Vagina (tissue), 2 donors: ENCODE measurements around the gene PRDM16. TPM values are rescaled to one million over a fixed set of nuclear protein-coding genes. Genes with fewer than 3 reads are reported as not detected.

Experiments
- DNase-seq, 2 donors: peaks; one replicate each; pipeline ENCODE4 v3.0.0-alpha.2; 2017; ENCODE audit errors: extremely low spot score in 2 of 2
- H3K27ac ChIP-seq: fragments of 200-600 bp; sonication (generic); one replicate; pipeline ENCODE4 v1.5.1; 2019
- H3K27me3 ChIP-seq: fragments of 200-600 bp; sonication (generic); one replicate; pipeline ENCODE4 v1.5.1; 2019
- H3K36me3 ChIP-seq, 2 donors: fragments of 200-600 bp; sonication (generic); one replicate each; pipeline ENCODE4 v1.5.1; 2017 to 2019
- H3K4me1 ChIP-seq: fragments of 200-600 bp; sonication (generic); one replicate; pipeline ENCODE4 v1.5.1; 2019
- H3K4me3 ChIP-seq, 2 donors: fragments of 200-600 bp; sonication (generic); 1 replicate in 1 of 2; 2 replicates in 1 of 2; pipeline ENCODE4 v1.5.1; 2016 to 2019
- H3K9me3 ChIP-seq: fragments of 200-600 bp; sonication (generic); one replicate; pipeline ENCODE4 v1.5.1; 2019
- CTCF ChIP-seq, 3 experiments: fragments of 450-650 bp in 2 of 3; fragments of 200-600 bp in 1 of 3; sonication (generic) in 1 of 3; IDR thresholded peaks; one replicate each; pipeline ENCODE4 v1.5.1; 2017 to 2019; ENCODE audit warnings: antibody characterized with exemption in 3 of 3, mild to moderate bottlenecking in 2 of 3, moderate library complexity in 2 of 3
- POLR2A ChIP-seq, 2 donors: fragments of 450-650 bp; IDR thresholded peaks; one replicate each; pipeline ENCODE4 v1.6.1; 2017; ENCODE audit warnings: antibody characterized with exemption in 2 of 2, mild to moderate bottlenecking in 2 of 2, moderate library complexity in 2 of 2
- POLR2AphosphoS5 ChIP-seq, 2 donors: sonication (generic); formaldehyde crosslinking; IDR thresholded peaks; one replicate each; pipeline ENCODE4 v1.9.0; 2017; ENCODE audit warnings: antibody characterized with exemption in 2 of 2, mild to moderate bottlenecking in 2 of 2, low read depth in 1 of 2; ENCODE audit not compliant: insufficient read depth in 1 of 2
- intact Hi-C: fragments of 100-400 bp; cut with DNase I; formaldehyde crosslinking; loops from one replicate; pipeline ENCODE4 v1.15.1; 2023
- total RNA-seq: library from RNA; depleted of rRNA; stranded (reverse); fragments of >200 nt; gene quantifications from one replicate; pipeline ENCODE4 v1.2.3, GENCODE V29; 2016

Gene PRDM16
- total RNA-seq, 1 donor from 2014 or later = 3.9 TPM

GRCh38 chr1:3461934-3462275 lies 392.9 kb downstream of the PRDM16 start:
- Histone ChIP-seq H3K9me3 (no peaks in the 10 kb centered on the region), H3K27me3 (no peaks in the 10 kb centered on the region), H3K4me3 (no peak overlapping the region), H3K36me3 (no peaks in the 10 kb centered on the region), H3K27ac (no peak overlapping the region), H3K4me1 (peaks cover 56% of the 10 kb centered on the region)
- intact Hi-C loops = no loop called here
- no peak for DNase-seq
- no peak for TF ChIP-seq POLR2AphosphoS5 (IDR thresholded peaks at IDR 0.05; ENCODE audit: insufficient read depth in 1 of 2, low read depth in 1 of 2)
- no peak for TF ChIP-seq CTCF (IDR thresholded peaks at IDR 0.05)
- no peak for TF ChIP-seq POLR2A (IDR thresholded peaks at IDR 0.05)

GRCh38 chr1:3462356-3463012 lies 393.5 kb downstream of the PRDM16 start:
- Histone ChIP-seq H3K36me3 (no peaks in the 10 kb centered on the region), H3K9me3 (no peaks in the 10 kb centered on the region), H3K4me1 (peaks cover 59% of the 10 kb centered on the region), H3K27ac (no peak overlapping the region), H3K4me3 (no peak overlapping the region), H3K27me3 (no peaks in the 10 kb centered on the region)
- DNase-seq = no peak
- no peak for TF ChIP-seq POLR2A (IDR thresholded peaks at IDR 0.05)
- TF ChIP-seq CTCF (IDR thresholded peaks at IDR 0.05) = no peak
- no peak for TF ChIP-seq POLR2AphosphoS5 (IDR thresholded peaks at IDR 0.05; ENCODE audit: insufficient read depth in 1 of 2, low read depth in 1 of 2)
- intact Hi-C loops = no loop called here

- TF ChIP-seq POLR2A (IDR thresholded peaks at IDR 0.05) (no peak), POLR2AphosphoS5 (IDR thresholded peaks at IDR 0.05; ENCODE audit: insufficient read depth in 1 of 2, low read depth in 1 of 2) (no peak), CTCF (IDR thresholded peaks at IDR 0.05) (no peak)
Observed at GRCh38 chr1:3463013-3463385, 394.0 kb downstream of the PRDM16 start.

GRCh38 chr1:3463408-3463863 lies 394.4 kb downstream of the PRDM16 start:
- Histone ChIP-seq H3K4me1 (peaks cover 59% of the 10 kb centered on the region), H3K27me3 (no peaks in the 10 kb centered on the region), H3K27ac (no peak overlapping the region), H3K36me3 (no peaks in the 10 kb centered on the region), H3K4me3 (no peak overlapping the region), H3K9me3 (no peaks in the 10 kb centered on the region)
- DNase-seq = no peak
- TF ChIP-seq POLR2AphosphoS5 (IDR thresholded peaks at IDR 0.05; ENCODE audit: insufficient read depth in 1 of 2, low read depth in 1 of 2) (no peak), CTCF (IDR thresholded peaks at IDR 0.05) (no peak), POLR2A (IDR thresholded peaks at IDR 0.05) (no peak)
- intact Hi-C loops = no loop called here

More at GRCh38 chr1:3463013-3463385, 394.0 kb downstream of the PRDM16 start:
- peaks cover 59% of the 10 kb centered on the region for H3K4me1 ChIP-seq
- no peaks in the 10 kb centered on the region for H3K9me3 ChIP-seq
- H3K27ac ChIP-seq = no peak overlapping the region
- no peak overlapping the region for H3K4me3 ChIP-seq
- no peak for DNase-seq
- intact Hi-C loops = no loop called here
- H3K36me3 ChIP-seq = no peaks in the 10 kb centered on the region
- no peaks in the 10 kb centered on the region for H3K27me3 ChIP-seq

GRCh38 chr1:3463891-3464648 lies 395.1 kb downstream of the PRDM16 start:
- peak overlapping the region; percentile 23 for H3K27ac ChIP-seq
- no peaks in the 10 kb centered on the region for H3K27me3 ChIP-seq
- TF ChIP-seq POLR2A (IDR thresholded peaks at IDR 0.05) (no peak), CTCF (IDR thresholded peaks at IDR 0.05) (no peak), POLR2AphosphoS5 (IDR thresholded peaks at IDR 0.05; ENCODE audit: insufficient read depth in 1 of 2, low read depth in 1 of 2) (no peak)
- DNase-seq = no peak
- peaks cover 59% of the 10 kb centered on the region for H3K4me1 ChIP-seq
- no peaks in the 10 kb centered on the region for H3K9me3 ChIP-seq
- intact Hi-C loops = no loop called here
- H3K36me3 ChIP-seq = no peaks in the 10 kb centered on the region
- no peak overlapping the region for H3K4me3 ChIP-seq
